Measurements from ENCODE around the gene VRK2. TPM values are rescaled to one million over a fixed set of nuclear protein-coding genes. Genes with fewer than 3 reads are reported as not detected.

Gene VRK2
- total RNA-seq, 1 donor from 2014 or later, result 23.1 TPM

DNA sequence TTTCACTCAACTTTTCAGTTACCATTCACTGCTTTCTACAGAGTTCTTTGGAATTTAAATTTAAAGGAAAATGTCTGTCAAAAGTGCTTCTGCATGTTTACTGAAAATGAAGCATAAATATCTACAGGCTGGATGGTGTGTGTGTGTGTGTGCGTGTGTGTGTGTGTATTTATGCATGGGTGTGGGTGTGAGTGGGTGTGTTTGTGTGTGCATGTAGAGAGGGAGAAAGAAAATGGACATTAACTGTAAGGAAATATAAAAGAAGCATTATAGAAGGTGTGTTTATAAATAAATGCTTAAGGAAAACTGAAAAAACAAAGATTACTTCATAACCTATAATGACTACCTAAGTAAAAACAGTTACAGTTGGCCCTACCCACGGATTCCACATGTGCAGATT is 151.3 kb downstream of the VRK2 start:
- Histone ChIP-seq H3K4me3 (no peak overlapping the region), H3K27ac (no peak overlapping the region), H3K36me3 (no peaks in the 10 kb centered on the region), H3K4me1 (no peaks in the 10 kb centered on the region), H3K27me3 (no peaks in the 10 kb centered on the region), H3K9me3 (no peaks in the 10 kb centered on the region)
- DNase-seq (ENCODE audit: extremely low spot score in 2 of 2), result no peak
- intact Hi-C loops (cut with DNase I), result no loop called here
- TF ChIP-seq POLR2A (IDR thresholded peaks at IDR 0.05), result no peak
- TF ChIP-seq, protein P1, sequence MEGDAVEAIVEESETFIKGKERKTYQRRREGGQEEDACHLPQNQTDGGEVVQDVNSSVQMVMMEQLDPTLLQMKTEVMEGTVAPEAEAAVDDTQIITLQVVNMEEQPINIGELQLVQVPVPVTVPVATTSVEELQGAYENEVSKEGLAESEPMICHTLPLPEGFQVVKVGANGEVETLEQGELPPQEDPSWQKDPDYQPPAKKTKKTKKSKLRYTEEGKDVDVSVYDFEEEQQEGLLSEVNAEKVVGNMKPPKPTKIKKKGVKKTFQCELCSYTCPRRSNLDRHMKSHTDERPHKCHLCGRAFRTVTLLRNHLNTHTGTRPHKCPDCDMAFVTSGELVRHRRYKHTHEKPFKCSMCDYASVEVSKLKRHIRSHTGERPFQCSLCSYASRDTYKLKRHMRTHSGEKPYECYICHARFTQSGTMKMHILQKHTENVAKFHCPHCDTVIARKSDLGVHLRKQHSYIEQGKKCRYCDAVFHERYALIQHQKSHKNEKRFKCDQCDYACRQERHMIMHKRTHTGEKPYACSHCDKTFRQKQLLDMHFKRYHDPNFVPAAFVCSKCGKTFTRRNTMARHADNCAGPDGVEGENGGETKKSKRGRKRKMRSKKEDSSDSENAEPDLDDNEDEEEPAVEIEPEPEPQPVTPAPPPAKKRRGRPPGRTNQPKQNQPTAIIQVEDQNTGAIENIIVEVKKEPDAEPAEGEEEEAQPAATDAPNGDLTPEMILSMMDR (IDR thresholded peaks at IDR 0.05), result no peak
- TF ChIP-seq POLR2AphosphoS5 (IDR thresholded peaks at IDR 0.05; ENCODE audit: insufficient read depth in 1 of 2, low read depth in 1 of 2), result no peak

DNA sequence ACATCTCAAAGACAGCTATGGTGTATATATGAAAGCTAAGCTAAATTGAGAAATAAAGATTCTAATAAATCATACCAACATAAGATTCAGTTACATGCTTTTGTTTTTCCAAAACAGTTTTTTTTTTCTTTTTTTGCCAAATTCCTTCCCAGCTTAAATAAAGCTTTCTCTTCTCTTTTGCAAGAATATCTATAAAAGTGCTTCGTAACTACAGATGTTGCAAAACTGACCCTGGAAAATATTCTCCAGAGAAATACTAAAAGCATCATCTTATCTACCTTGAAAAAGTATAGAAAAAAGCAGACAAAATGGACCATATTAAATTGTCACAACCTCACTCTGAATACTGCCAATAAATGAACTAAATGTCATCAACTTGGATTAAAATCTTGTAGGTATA is 155.8 kb downstream of the VRK2 start:
- no peak overlapping the region for H3K27ac ChIP-seq
- no peaks in the 10 kb centered on the region for H3K27me3 ChIP-seq
- no peak overlapping the region for H3K4me3 ChIP-seq

DNA sequence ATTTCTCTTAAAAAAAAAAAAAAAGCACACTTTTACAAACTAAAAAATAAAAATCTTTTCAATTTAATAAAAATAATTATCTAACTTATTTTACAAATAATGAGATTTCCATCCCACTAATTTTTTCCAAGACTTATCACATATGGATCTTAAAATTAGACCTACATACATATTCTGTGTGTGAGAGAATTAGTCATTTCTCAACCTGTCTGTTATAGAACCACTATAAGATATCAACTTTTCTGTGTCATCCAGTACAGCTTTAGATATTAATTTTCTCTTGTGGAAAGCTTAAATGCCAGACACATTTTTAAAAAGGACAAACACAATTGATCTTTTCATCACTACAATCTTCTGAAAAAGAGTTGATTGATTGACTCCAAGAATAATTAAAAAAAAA is 156.4 kb downstream of the VRK2 start:
- Histone ChIP-seq H3K27me3 (no peaks in the 10 kb centered on the region), H3K4me3 (no peak overlapping the region), H3K27ac (no peak overlapping the region), H3K36me3 (no peaks in the 10 kb centered on the region), H3K9me3 (no peaks in the 10 kb centered on the region), H3K4me1 (peaks cover 3% of the 10 kb centered on the region)
- TF ChIP-seq, protein P1 (IDR thresholded peaks at IDR 0.05), result no peak
- TF ChIP-seq POLR2AphosphoS5 (IDR thresholded peaks at IDR 0.05; ENCODE audit: insufficient read depth in 1 of 2, low read depth in 1 of 2), result no peak
- TF ChIP-seq POLR2A (IDR thresholded peaks at IDR 0.05), result no peak
- intact Hi-C loops (cut with DNase I), result no loop called here
- DNase-seq (ENCODE audit: extremely low spot score in 2 of 2), result no peak

More for the DNA sequence above, 155.8 kb downstream of the VRK2 start:
- TF ChIP-seq POLR2AphosphoS5 (IDR thresholded peaks at IDR 0.05; ENCODE audit: insufficient read depth in 1 of 2, low read depth in 1 of 2), result no peak
- TF ChIP-seq, protein P1 (IDR thresholded peaks at IDR 0.05), result no peak
- no peak for TF ChIP-seq POLR2A (IDR thresholded peaks at IDR 0.05)
- DNase-seq (ENCODE audit: extremely low spot score in 2 of 2), result no peak
- Histone ChIP-seq H3K36me3 (no peaks in the 10 kb centered on the region), H3K4me1 (peaks cover 3% of the 10 kb centered on the region), H3K9me3 (no peaks in the 10 kb centered on the region)
- intact Hi-C loops (cut with DNase I), result no loop called here

DNA sequence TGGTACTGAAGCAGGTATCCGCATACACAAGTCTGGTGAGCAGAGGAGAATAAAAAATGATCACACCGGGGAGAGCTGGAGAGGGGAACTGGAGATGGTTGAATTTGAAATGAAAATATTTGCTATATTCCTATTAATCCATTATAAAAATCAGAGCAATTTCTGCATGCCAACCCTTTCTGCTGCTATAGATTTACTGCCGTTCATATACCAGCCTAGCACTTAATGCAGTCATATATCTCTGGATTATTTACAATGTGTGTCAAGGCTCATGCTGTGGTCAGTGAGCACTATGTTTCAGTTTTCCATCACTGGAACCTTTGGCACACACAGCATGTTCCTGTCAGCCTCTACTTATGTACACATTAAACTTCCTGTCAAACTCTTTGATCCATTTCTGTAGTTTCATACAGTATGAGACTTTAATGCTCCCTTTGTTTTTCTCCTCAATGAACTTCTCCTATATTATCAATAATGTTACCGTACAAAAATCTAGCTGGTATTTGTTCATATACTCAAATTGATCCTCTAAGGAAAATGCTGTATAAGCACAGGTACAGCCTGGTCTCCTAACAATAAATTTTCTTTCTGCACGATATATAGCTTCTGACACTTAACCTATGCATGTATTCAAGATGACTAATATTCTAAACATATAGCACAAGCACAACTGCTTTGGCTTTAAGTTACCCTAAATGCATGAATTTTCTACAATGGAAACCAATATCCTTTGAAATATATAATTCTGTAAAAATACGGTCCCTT is 157.8 kb downstream of the VRK2 start:
- no peaks in the 10 kb centered on the region for H3K27me3 ChIP-seq
- TF ChIP-seq, protein P1 (IDR thresholded peaks at IDR 0.05), result no peak
- no peak for TF ChIP-seq POLR2A (IDR thresholded peaks at IDR 0.05)
- TF ChIP-seq POLR2AphosphoS5 (IDR thresholded peaks at IDR 0.05; ENCODE audit: insufficient read depth in 1 of 2, low read depth in 1 of 2), result no peak
- H3K4me1 ChIP-seq, result peaks cover 3% of the 10 kb centered on the region
- DNase-seq (ENCODE audit: extremely low spot score in 2 of 2), result no peak
- H3K36me3 ChIP-seq, result no peaks in the 10 kb centered on the region
- H3K27ac ChIP-seq, result no peak overlapping the region
- no peaks in the 10 kb centered on the region for H3K9me3 ChIP-seq
- no peak overlapping the region for H3K4me3 ChIP-seq
- intact Hi-C loops (cut with DNase I), result no loop called here

DNA sequence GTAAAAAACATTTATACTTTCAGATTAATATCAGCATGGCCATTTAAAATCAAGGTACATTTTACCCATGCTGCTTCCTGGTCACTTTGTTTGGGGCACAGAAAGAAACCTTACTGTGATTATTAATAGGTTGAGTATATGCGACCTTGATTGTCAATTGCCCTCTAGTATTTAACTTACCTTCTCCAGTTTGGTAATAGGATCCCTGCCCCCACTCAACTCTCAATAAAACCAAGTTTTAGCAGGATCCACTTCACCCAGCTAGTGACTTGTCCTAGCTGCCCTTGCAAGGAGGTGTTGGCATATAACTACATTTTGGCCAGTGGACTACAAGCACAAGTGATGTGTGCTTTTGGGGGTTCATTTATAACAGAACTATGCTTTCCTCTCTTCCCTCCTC is 160.2 kb downstream of the VRK2 start:
- no peaks in the 10 kb centered on the region for H3K27me3 ChIP-seq
- no peaks in the 10 kb centered on the region for H3K9me3 ChIP-seq
- DNase-seq (ENCODE audit: extremely low spot score in 2 of 2), result no peak
- no peak for TF ChIP-seq POLR2AphosphoS5 (IDR thresholded peaks at IDR 0.05; ENCODE audit: insufficient read depth in 1 of 2, low read depth in 1 of 2)
- TF ChIP-seq, protein P1 (IDR thresholded peaks at IDR 0.05), result no peak
- TF ChIP-seq POLR2A (IDR thresholded peaks at IDR 0.05), result no peak
- peaks cover 3% of the 10 kb centered on the region for H3K4me1 ChIP-seq
- H3K36me3 ChIP-seq, result no peaks in the 10 kb centered on the region
- no peak overlapping the region for H3K27ac ChIP-seq
- no peak overlapping the region for H3K4me3 ChIP-seq
- intact Hi-C loops (cut with DNase I), result no loop called here
